Osteoblast (primary cell): ENCODE measurements around the gene POMGNT1. TPM values are rescaled to one million over a fixed set of nuclear protein-coding genes. Genes with fewer than 3 reads are reported as not detected.

Experiments used
- DNase-seq: peaks from one replicate; pipeline ENCODE4 v3.0.0; 2011; ENCODE audit warnings: low spot score, mixed read lengths; ENCODE audit not compliant: insufficient read length; ENCODE audit errors: missing footprints
- H2AFZ ChIP-seq: 2 replicates; pipeline ENCODE4 v1.6.0; 2011; ENCODE audit warnings: mild to moderate bottlenecking, low read length
- H3K27ac ChIP-seq: 2 replicates; pipeline ENCODE4 v1.5.1; 2011; ENCODE audit warnings: mild to moderate bottlenecking, low read depth, low read length, moderate library complexity
- H3K27me3 ChIP-seq: 2 replicates; pipeline ENCODE4 v1.6.0; 2012; ENCODE audit warnings: mild to moderate bottlenecking, control low read depth, inconsistent platforms, low read length, moderate library complexity; ENCODE audit not compliant: insufficient read depth
- H3K36me3 ChIP-seq: 2 replicates; pipeline ENCODE4 v1.5.1; 2011; ENCODE audit warnings: mild to moderate bottlenecking, low read length, control low read depth, moderate library complexity; ENCODE audit not compliant: insufficient read depth
- H3K4me1 ChIP-seq: 2 replicates; pipeline ENCODE4 v1.5.1; 2011; ENCODE audit warnings: mild to moderate bottlenecking, low read length, control low read depth, moderate library complexity; ENCODE audit not compliant: insufficient read depth
- H3K4me2 ChIP-seq: 2 replicates; pipeline ENCODE4 v1.6.0; 2011; ENCODE audit warnings: mild to moderate bottlenecking, low read length; ENCODE audit not compliant: insufficient read depth
- H3K4me3 ChIP-seq: fragments of 200-600 bp; sonication (generic); 3 replicates; pipeline ENCODE4 v1.5.1; 2012; ENCODE audit warnings: mild to moderate bottlenecking, low read length, inconsistent platforms; ENCODE audit not compliant: insufficient read depth
- H3K79me2 ChIP-seq: 2 replicates; pipeline ENCODE4 v1.6.0; 2012; ENCODE audit warnings: mild to moderate bottlenecking, low read length, control low read depth, inconsistent platforms; ENCODE audit not compliant: insufficient read depth
- H3K9me3 ChIP-seq: 2 replicates; pipeline ENCODE4 v1.5.1; 2011; ENCODE audit warnings: low read depth, low read length, control low read depth
- H4K20me1 ChIP-seq: 2 replicates; pipeline ENCODE4 v1.6.0; 2012; ENCODE audit warnings: mild to moderate bottlenecking, low read length, control low read depth; ENCODE audit not compliant: insufficient read depth
- CTCF ChIP-seq: IDR thresholded peaks from 2 replicates; pipeline ENCODE4 v1.5.1; 2011; ENCODE audit warnings: mild to moderate bottlenecking, low read depth, low read length, moderate library complexity; ENCODE audit errors: extremely low read depth
- total RNA-seq: library from RNA; depleted of rRNA; stranded (reverse); fragments of >200 nt; gene quantifications from 2 replicates; pipeline ENCODE4 v1.2.3, GENCODE V29; 2012

Gene POMGNT1
- total RNA-seq, 1 donor = 45.6 TPM

GRCh38 chr1:46194641-46195193 lies 3.5 kb downstream of the POMGNT1 start:
- Histone ChIP-seq H3K4me1 (peaks cover 17% of the 10 kb centered on the region), H2AFZ (no peak overlapping the region), H3K4me2 (no peak overlapping the region), H4K20me1 (no peaks in the 10 kb centered on the region), H3K79me2 (peaks cover 16% of the 10 kb centered on the region), H3K27me3 (no peaks in the 10 kb centered on the region), H3K36me3 (peaks cover 40% of the 10 kb centered on the region), H3K27ac (no peak overlapping the region), H3K4me3 (no peak overlapping the region), H3K9me3 (no peaks in the 10 kb centered on the region)
- DNase-seq = no peak
- no peak for TF ChIP-seq CTCF

- Histone ChIP-seq H3K4me1 (peaks cover 17% of the 10 kb centered on the region), H3K4me2 (no peak overlapping the region), H2AFZ (no peak overlapping the region), H3K9me3 (no peaks in the 10 kb centered on the region), H4K20me1 (no peaks in the 10 kb centered on the region), H3K4me3 (no peak overlapping the region), H3K27me3 (no peaks in the 10 kb centered on the region), H3K79me2 (peaks cover 16% of the 10 kb centered on the region), H3K36me3 (peaks cover 46% of the 10 kb centered on the region), H3K27ac (no peak overlapping the region)
- no peak for TF ChIP-seq CTCF
- DNase-seq = no peak
These were observed 4.2 kb downstream of the POMGNT1 start for GRCh38 chr1:46193984-46194570.

GRCh38 chr1:46193285-46193684 lies 4.9 kb downstream of the POMGNT1 start:
- H2AFZ ChIP-seq = no peak overlapping the region
- no peak for DNase-seq
- no peak overlapping the region for H3K4me2 ChIP-seq
- H4K20me1 ChIP-seq = no peaks in the 10 kb centered on the region
- peaks cover 13% of the 10 kb centered on the region for H3K4me1 ChIP-seq
- TF ChIP-seq CTCF = no peak
- no peak overlapping the region for H3K27ac ChIP-seq
- no peak overlapping the region for H3K4me3 ChIP-seq
- no peaks in the 10 kb centered on the region for H3K27me3 ChIP-seq
- no peaks in the 10 kb centered on the region for H3K9me3 ChIP-seq
- H3K36me3 ChIP-seq = peaks cover 54% of the 10 kb centered on the region
- H3K79me2 ChIP-seq = peaks cover 13% of the 10 kb centered on the region

GRCh38 chr1:46192171-46192570 lies 6.1 kb downstream of the POMGNT1 start:
- no peak overlapping the region for H2AFZ ChIP-seq
- H4K20me1 ChIP-seq = no peaks in the 10 kb centered on the region
- no peaks in the 10 kb centered on the region for H3K27me3 ChIP-seq
- H3K79me2 ChIP-seq = peaks cover 6% of the 10 kb centered on the region
- H3K9me3 ChIP-seq = no peaks in the 10 kb centered on the region
- peaks cover 58% of the 10 kb centered on the region for H3K36me3 ChIP-seq
- H3K4me1 ChIP-seq = peaks cover 6% of the 10 kb centered on the region
- no peak overlapping the region for H3K4me3 ChIP-seq
- no peak overlapping the region for H3K27ac ChIP-seq
- H3K4me2 ChIP-seq = no peak overlapping the region
- no peak for TF ChIP-seq CTCF
- DNase-seq = peak; percentile 51
